GM12801 (cell line): ENCODE data around the gene TOM1L2.

ENCODE experiments used
- TF ChIP-seq, protein P1 (sequence below): IDR thresholded peaks from one replicate; pipeline ENCODE4 v1.5.1; 2011; ENCODE audit warnings: control low read depth; ENCODE audit not compliant: insufficient read length; ENCODE audit errors: extremely low read depth

TOM1L2 gene

DNA sequence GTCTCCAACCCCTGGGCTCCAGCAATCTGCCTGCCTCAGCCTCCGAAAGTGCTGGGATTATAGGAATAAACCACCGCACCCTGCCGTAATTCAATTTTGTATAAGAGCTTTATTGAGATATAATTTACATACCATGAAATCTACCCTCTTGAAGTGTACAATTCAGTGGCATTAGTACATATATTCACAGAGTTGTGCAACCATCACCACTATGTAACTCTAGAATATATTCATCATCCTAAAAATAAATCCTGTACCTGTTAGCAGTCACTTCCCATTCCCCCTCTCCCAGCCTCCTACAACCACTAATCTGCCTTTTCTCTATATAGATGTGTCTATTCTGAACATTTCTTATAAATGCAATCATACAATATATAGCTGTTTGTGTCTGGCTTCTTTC is 26.1 kb downstream of the TOM1L2 start:
- TF ChIP-seq, protein P1, sequence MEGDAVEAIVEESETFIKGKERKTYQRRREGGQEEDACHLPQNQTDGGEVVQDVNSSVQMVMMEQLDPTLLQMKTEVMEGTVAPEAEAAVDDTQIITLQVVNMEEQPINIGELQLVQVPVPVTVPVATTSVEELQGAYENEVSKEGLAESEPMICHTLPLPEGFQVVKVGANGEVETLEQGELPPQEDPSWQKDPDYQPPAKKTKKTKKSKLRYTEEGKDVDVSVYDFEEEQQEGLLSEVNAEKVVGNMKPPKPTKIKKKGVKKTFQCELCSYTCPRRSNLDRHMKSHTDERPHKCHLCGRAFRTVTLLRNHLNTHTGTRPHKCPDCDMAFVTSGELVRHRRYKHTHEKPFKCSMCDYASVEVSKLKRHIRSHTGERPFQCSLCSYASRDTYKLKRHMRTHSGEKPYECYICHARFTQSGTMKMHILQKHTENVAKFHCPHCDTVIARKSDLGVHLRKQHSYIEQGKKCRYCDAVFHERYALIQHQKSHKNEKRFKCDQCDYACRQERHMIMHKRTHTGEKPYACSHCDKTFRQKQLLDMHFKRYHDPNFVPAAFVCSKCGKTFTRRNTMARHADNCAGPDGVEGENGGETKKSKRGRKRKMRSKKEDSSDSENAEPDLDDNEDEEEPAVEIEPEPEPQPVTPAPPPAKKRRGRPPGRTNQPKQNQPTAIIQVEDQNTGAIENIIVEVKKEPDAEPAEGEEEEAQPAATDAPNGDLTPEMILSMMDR, result no peak

GRCh38 chr17:17944743-17945142 is 27.5 kb downstream of the TOM1L2 start:
- TF ChIP-seq, protein P1, result no peak

DNA sequence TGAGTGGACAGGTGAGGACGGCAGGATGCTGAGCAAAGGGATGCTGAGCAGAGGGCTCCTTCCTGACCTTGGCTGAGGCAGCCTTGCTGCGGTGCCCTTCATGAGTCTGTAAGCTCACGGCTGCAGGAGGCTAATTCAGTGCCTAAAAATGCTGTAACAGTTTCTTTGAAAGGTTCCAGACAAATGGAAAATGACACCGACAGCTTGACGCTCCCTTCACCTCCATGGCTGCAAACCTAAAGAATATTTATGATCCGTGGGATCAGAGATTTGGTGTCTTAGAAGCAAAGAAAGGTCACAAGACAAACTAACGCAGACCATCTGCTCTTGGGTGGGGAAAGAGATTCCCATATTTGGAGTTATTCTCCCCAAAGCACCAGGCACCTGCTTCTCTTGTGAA is 28.0 kb downstream of the TOM1L2 start:
- TF ChIP-seq, protein P1, result no peak

DNA sequence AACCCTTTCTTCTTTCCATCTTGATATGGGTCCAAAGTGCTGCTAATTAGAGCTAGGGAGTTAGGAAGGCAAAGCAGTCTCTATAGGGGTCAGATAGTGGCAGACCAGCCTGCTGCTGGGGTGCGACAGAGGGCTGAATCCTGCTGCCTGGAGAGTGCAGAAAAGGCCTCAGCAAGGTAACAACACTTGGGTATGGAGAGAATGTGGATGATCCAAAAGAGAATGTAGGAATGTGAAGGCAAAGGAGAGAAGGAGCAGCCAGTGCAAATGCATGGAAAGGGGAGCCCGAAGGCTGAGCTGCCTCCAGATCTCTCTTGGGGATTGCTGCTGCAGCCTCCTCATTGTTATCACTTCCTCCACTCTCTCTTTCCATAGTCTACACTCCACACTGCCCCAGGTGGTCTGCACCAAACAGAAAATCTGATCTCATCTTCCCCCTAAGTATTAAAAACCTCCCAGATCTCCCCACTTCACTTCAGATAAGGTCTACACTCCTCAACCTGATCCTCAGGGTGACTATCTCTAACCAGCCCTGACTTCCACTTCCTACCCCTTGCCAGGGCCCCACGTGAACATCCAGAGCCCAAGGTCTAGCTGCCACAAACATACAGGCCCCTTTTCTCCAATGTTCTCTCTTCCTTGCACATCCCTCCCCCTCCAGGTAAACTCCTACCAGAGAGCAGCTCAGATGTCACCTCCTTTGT is 28.8 kb downstream of the TOM1L2 start:
- TF ChIP-seq, protein P1, result no peak

GRCh38 chr17:17942846-17943245 is 29.4 kb downstream of the TOM1L2 start:
- TF ChIP-seq, protein P1, result no peak

- TF ChIP-seq, protein P1, result no peak
Observed at GRCh38 chr17:17941015-17941414, 31.2 kb downstream of the TOM1L2 start.

GRCh38 chr17:17940441-17940911 is 31.7 kb downstream of the TOM1L2 start:
- TF ChIP-seq, protein P1, result no peak
